RKO (cell line): ENCODE data around the gene C1orf174.

ENCODE experiments used
- DNase-seq: peaks from one replicate; pipeline ENCODE4 v3.0.0-alpha.2; 2016; ENCODE audit warnings: low spot score

Gene C1orf174

GRCh38 chr1:3900150-3900968, at the start of gene C1orf174:
Gene C1orf174 (minus strand): TSS chr1:3900272. CDS start chr1:3900186, 86 bp downstream.
- DNase-seq: peak; percentile 95

GRCh38 chr1:3948344-3948743, 48.3 kb upstream of the C1orf174 start:
- peak; percentile 66 for DNase-seq

GRCh38 chr1:3945916-3946840, 46.1 kb upstream of the C1orf174 start:
- no peak for DNase-seq

GRCh38 chr1:3945222-3945621, 45.1 kb upstream of the C1orf174 start:
- DNase-seq: no peak

- DNase-seq: no peak
Measured at GRCh38 chr1:3944578-3945125, 44.6 kb upstream of the C1orf174 start.

- DNase-seq: no peak
Measured at GRCh38 chr1:3943806-3944577, 43.9 kb upstream of the C1orf174 start.

- DNase-seq: no peak
Measured at GRCh38 chr1:3943123-3943431, 43.0 kb upstream of the C1orf174 start.

- no peak for DNase-seq
Measured at GRCh38 chr1:3942416-3943122, 42.5 kb upstream of the C1orf174 start.

GRCh38 chr1:3940754-3941345, 40.8 kb upstream of the C1orf174 start:
- DNase-seq: no peak

- no peak for DNase-seq
Measured at GRCh38 chr1:3940081-3940753, 40.1 kb upstream of the C1orf174 start.

- DNase-seq: no peak
Measured at GRCh38 chr1:3939242-3940080, 39.4 kb upstream of the C1orf174 start.

- no peak for DNase-seq
Measured at GRCh38 chr1:3932156-3932919, 32.3 kb upstream of the C1orf174 start.

- no peak for DNase-seq
Measured at GRCh38 chr1:3931007-3931912, 31.2 kb upstream of the C1orf174 start.

GRCh38 chr1:3930301-3931006, 30.4 kb upstream of the C1orf174 start:
- no peak for DNase-seq

- no peak for DNase-seq
Measured at GRCh38 chr1:3929126-3929525, 29.1 kb upstream of the C1orf174 start.

- no peak for DNase-seq
Measured at GRCh38 chr1:3928586-3928985, 28.5 kb upstream of the C1orf174 start.

GRCh38 chr1:3926956-3927355, 26.9 kb upstream of the C1orf174 start:
- no peak for DNase-seq
